ENCODE data around the gene CDKL5.

The CDKL5 gene

GRCh38 chrX:18698737-18699650 lies 273.6 kb downstream of the CDKL5 start:
- no peak for DNase-seq (ENCODE audit: low spot score)

DNA sequence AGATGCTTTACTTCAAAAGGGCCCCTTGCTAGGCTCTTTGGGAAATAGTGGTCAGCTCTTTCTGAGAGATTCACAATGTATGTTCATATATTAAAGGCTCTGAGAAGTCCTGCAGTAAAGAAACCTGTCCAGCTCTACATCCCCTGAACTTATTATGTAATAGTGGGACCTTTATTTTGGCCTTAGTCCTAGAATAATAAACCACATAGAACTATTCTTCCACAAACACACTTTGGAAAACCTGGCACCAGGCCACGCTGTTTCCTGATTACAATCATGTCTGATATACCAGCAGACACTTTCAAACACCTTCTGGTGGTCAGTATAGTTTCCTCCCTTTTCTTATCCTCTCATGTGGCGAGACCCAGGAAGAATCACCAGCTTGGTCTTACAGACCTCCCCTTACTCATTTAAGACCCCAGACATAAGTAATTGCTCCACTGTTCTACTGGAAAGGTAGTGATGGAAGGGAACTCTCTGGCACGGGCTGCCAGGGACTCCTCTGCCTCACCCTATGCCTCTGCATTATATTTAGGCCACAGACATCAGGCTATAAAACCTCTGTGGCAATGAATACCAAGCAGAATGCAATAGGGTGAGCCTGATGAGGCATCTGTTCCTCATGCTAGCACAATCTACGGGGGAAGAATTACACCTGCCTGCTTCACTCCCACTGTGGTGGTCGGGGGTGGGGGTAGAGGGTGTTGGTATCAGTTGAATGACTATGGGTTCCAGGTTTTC lies 276.4 kb downstream of the CDKL5 start:
- no peak for DNase-seq (ENCODE audit: low spot score)

- DNase-seq (ENCODE audit: low spot score): no peak
Measured at GRCh38 chrX:18702362-18703195, 277.2 kb downstream of the CDKL5 start.
